ENCODE results near the gene TMEM54.

- TF ChIP-seq, protein P1, sequence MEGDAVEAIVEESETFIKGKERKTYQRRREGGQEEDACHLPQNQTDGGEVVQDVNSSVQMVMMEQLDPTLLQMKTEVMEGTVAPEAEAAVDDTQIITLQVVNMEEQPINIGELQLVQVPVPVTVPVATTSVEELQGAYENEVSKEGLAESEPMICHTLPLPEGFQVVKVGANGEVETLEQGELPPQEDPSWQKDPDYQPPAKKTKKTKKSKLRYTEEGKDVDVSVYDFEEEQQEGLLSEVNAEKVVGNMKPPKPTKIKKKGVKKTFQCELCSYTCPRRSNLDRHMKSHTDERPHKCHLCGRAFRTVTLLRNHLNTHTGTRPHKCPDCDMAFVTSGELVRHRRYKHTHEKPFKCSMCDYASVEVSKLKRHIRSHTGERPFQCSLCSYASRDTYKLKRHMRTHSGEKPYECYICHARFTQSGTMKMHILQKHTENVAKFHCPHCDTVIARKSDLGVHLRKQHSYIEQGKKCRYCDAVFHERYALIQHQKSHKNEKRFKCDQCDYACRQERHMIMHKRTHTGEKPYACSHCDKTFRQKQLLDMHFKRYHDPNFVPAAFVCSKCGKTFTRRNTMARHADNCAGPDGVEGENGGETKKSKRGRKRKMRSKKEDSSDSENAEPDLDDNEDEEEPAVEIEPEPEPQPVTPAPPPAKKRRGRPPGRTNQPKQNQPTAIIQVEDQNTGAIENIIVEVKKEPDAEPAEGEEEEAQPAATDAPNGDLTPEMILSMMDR (IDR thresholded peaks at IDR 0.05), result no peak
- no peak for TF ChIP-seq POLR2A (IDR thresholded peaks at IDR 0.05)
Measured at GRCh38 chr1:32861904-32862695, 39.1 kb downstream of the TMEM54 start.

Data from esophagus squamous epithelium (tissue), 4 donors.